SK-N-SH treated with all-trans-retinoic acid at 6 μM for 48 hours (cell line): ENCODE measurements around the gene TMC6.

Source experiments
- ATAC-seq: fragments of 200-7000 bp; cut with Tn5 transposase; 3 replicates; pipeline ENCODE4 v1.9.1; 2020; ENCODE audit warnings: mild to moderate bottlenecking, moderate library complexity
- ARNTL ChIP-seq: fragments of 450-650 bp; formaldehyde crosslinking; IDR thresholded peaks from 2 replicates; pipeline ENCODE4 v1.5.0; 2020; ENCODE audit warnings: low read depth, mild to moderate bottlenecking, moderate library complexity, borderline replicate concordance
- CREB5 ChIP-seq: fragments of 250-450 bp; sonication (Bioruptor Pico); IDR thresholded peaks from 2 replicates; pipeline ENCODE4 v1.5.1; 2020; ENCODE audit warnings: low read depth, mild to moderate bottlenecking, moderate library complexity
- CSDC2 ChIP-seq: fragments of 250-450 bp; sonication (Bioruptor Pico); IDR thresholded peaks from 2 replicates; pipeline ENCODE4 v1.5.0; 2020; ENCODE audit warnings: mild to moderate bottlenecking, moderate library complexity
- CSRNP3 ChIP-seq: fragments of 250-450 bp; sonication (Bioruptor Pico); IDR thresholded peaks from 2 replicates; pipeline ENCODE4 v1.5.1; 2021; ENCODE audit warnings: mild to moderate bottlenecking, moderate library complexity
- GLIS3 ChIP-seq: fragments of 250-450 bp; sonication (Bioruptor Pico); IDR thresholded peaks from 2 replicates; pipeline ENCODE4 v1.5.0; 2020; ENCODE audit warnings: mild to moderate bottlenecking, moderate library complexity
- ISL1 ChIP-seq: fragments of 250-450 bp; sonication (Bioruptor Pico); IDR thresholded peaks from 2 replicates; pipeline ENCODE4 v2.1.2; 2022; ENCODE audit warnings: mild to moderate bottlenecking, moderate library complexity
- OSR1 ChIP-seq: fragments of 250-450 bp; sonication (Bioruptor Pico); IDR thresholded peaks from 2 replicates; pipeline ENCODE4 v1.8.0; 2022; ENCODE audit warnings: moderate library complexity, mild to moderate bottlenecking, inconsistent platforms
- PATZ1 ChIP-seq: fragments of 250-450 bp; sonication (Bioruptor Pico); IDR thresholded peaks from 2 replicates; pipeline ENCODE4 v1.8.0; 2020; ENCODE audit warnings: mild to moderate bottlenecking, moderate library complexity, borderline replicate concordance
- POU6F1 ChIP-seq: fragments of 250-450 bp; sonication (Bioruptor Pico); IDR thresholded peaks from 2 replicates; pipeline ENCODE4 v1.8.0; 2021; ENCODE audit warnings: low read depth, mild to moderate bottlenecking, moderate library complexity, borderline replicate concordance
- PPARA ChIP-seq: fragments of 250-450 bp; sonication (Bioruptor Pico); IDR thresholded peaks from 2 replicates; pipeline ENCODE4 v1.5.0; 2020; ENCODE audit warnings: mild to moderate bottlenecking, borderline replicate concordance
- RARB ChIP-seq: fragments of 250-450 bp; sonication (Bioruptor Pico); IDR thresholded peaks from 2 replicates; pipeline ENCODE4 v1.8.0; 2021; ENCODE audit warnings: mild to moderate bottlenecking, moderate library complexity
- SNAI2 ChIP-seq: fragments of 250-450 bp; sonication (Bioruptor Pico); IDR thresholded peaks from 2 replicates; pipeline ENCODE4 v1.5.0; 2020; ENCODE audit warnings: mild to moderate bottlenecking, moderate library complexity
- TCF4 ChIP-seq: fragments of 250-450 bp; sonication (Bioruptor Pico); IDR thresholded peaks from 2 replicates; pipeline ENCODE4 v1.8.0; 2021; ENCODE audit warnings: mild to moderate bottlenecking, moderate library complexity, borderline replicate concordance
- TSHZ2 ChIP-seq: fragments of 250-450 bp; sonication (Bioruptor Pico); IDR thresholded peaks from 2 replicates; pipeline ENCODE4 v1.5.0; 2020; ENCODE audit warnings: mild to moderate bottlenecking, moderate library complexity
- ZC3H10 ChIP-seq: fragments of 250-450 bp; sonication (Bioruptor Pico); IDR thresholded peaks from 2 replicates; pipeline ENCODE4 v1.5.1; 2021; ENCODE audit warnings: mild to moderate bottlenecking, moderate library complexity
- ZFP3 ChIP-seq: fragments of 250-450 bp; sonication (Bioruptor Pico); IDR thresholded peaks from 2 replicates; pipeline ENCODE4 v1.5.0; 2020; ENCODE audit warnings: mild to moderate bottlenecking, moderate library complexity
- ZNF565 ChIP-seq: fragments of 450-650 bp; formaldehyde crosslinking; conservative IDR thresholded peaks from 2 replicates; pipeline ENCODE4 v1.5.0; 2020; ENCODE audit warnings: low read depth, mild to moderate bottlenecking, moderate library complexity
- ZNF70 ChIP-seq: fragments of 450-650 bp; formaldehyde crosslinking; IDR thresholded peaks from 2 replicates; pipeline ENCODE4 v1.5.0; 2020; ENCODE audit warnings: mild to moderate bottlenecking, moderate library complexity
- ZNF8 ChIP-seq: fragments of 450-650 bp; formaldehyde crosslinking; IDR thresholded peaks from 2 replicates; pipeline ENCODE4 v1.5.0; 2020; ENCODE audit warnings: mild to moderate bottlenecking, moderate library complexity

The TMC6 gene

GRCh38 chr17:78133971-78134898 lies 5.7 kb upstream of the TMC6 start (continued):
- TF ChIP-seq POU6F1 (CRISPR knock-in tag) (no peak), PPARA (no peak)
- TF ChIP-seq, all 23 proteins: peak for 0

GRCh38 chr17:78133179-78133951 lies 4.8 kb upstream of the TMC6 start:
- no peak for TF ChIP-seq POU6F1 (CRISPR knock-in tag)
- TF ChIP-seq TCF4 (CRISPR knock-in tag), result no peak
- TF ChIP-seq ARNTL (CRISPR knock-in tag), result no peak
- TF ChIP-seq CSDC2 (CRISPR knock-in tag), result no peak
- no peak for TF ChIP-seq TSHZ2 (CRISPR knock-in tag)
- ATAC-seq, result no peak

- ATAC-seq, result no peak
- TF ChIP-seq ZNF8 (CRISPR knock-in tag) (no peak), ISL1 (no peak), CSDC2 (CRISPR knock-in tag) (no peak), GLIS3 (no peak), CSRNP3 (CRISPR knock-in tag) (no peak), RARB (CRISPR knock-in tag) (no peak), SNAI2 (no peak), ZNF565 (CRISPR knock-in tag) (no peak), PATZ1 (CRISPR knock-in tag) (no peak), ZNF70 (CRISPR knock-in tag) (no peak), ZFP3 (CRISPR knock-in tag) (no peak), ZC3H10 (CRISPR knock-in tag) (no peak), PPARA (no peak), ARNTL (CRISPR knock-in tag) (no peak), CREB5 (no peak), OSR1 (no peak)
These were observed 4.2 kb upstream of the TMC6 start for GRCh38 chr17:78132767-78133178.
